Coronary artery (tissue), 2 donors: ENCODE measurements around the gene SLC25A17.
"Not testable (repeated sequence)": the region's sequence is repeated elsewhere in the genome, so short reads cannot be mapped to it uniquely, and the experiment has no call there.

Experiments
- DNase-seq: peaks from one replicate; pipeline ENCODE4 v3.0.0-alpha.2; 2017; ENCODE audit warnings: low spot score
- H3K27ac ChIP-seq, 2 donors: fragments of 200-600 bp; sonication (generic); one replicate each; pipeline ENCODE4 v1.5.1; 2016 to 2019
- H3K4me3 ChIP-seq: fragments of 200-600 bp; sonication (generic); 2 replicates; pipeline ENCODE4 v1.5.1; 2016; ENCODE audit warnings: mild to moderate bottlenecking, moderate library complexity
- TF ChIP-seq, protein P1 (sequence below): fragments of 200-600 bp; sonication (generic); IDR thresholded peaks from one replicate; pipeline ENCODE4 v1.5.1; 2019; ENCODE audit warnings: antibody characterized with exemption

Gene SLC25A17

DNA sequence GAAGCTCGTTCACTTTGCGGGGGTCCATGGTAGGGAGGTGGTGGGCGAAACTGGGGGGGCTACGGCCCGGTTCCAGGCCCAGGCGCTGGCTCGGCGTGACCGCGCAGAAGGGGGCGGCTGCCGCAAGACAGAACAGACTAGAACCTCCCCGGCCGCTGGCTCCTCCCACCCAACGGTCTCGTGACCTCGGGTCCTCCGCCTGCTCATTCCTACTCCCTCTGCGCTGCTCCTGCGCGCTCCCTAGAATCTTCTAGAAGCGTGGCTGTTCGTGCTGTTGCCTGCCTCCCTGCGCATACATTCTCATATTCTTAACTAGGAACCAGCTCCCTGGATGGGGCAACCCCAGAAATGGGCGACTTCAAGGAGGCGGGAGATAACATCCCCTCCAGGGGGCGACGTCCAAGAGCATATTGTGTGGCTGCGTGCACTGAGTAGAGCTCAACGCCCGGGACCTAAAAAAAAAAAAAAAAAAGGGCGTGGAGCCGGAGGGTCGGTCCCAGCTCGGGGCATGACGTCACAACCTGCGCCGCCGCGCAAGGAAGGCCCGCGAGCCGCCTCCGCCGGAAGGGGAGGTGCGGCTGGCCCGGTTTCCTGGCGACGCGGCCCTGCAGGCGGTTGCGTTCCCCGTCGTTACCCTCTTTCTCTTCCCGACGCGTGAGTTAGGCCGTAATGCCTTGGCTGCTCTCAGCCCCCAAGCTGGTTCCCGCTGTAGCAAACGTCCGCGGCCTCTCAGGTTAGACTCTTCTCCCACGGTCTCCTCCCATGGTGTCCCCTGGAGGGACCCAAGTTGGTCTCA is 37.6 kb upstream of the SLC25A17 start, which contains the start of the genes ST13 and XPNPEP3:
TSS of gene ST13 (minus strand) at position 127 of the 796 bp plus-strand sequence. CDS start at position 28, 99 bp downstream.
TSS of gene XPNPEP3 (plus strand) at position 636 of the 796 bp plus-strand sequence. CDS start at position 670, 34 bp downstream.
- peak; percentile 98 for DNase-seq
- peak within 1 kb of the TSS; percentile 91 to 92 for H3K27ac ChIP-seq
- H3K4me3 ChIP-seq, result peak within 1 kb of the TSS; percentile 81
- TF ChIP-seq, protein P1, sequence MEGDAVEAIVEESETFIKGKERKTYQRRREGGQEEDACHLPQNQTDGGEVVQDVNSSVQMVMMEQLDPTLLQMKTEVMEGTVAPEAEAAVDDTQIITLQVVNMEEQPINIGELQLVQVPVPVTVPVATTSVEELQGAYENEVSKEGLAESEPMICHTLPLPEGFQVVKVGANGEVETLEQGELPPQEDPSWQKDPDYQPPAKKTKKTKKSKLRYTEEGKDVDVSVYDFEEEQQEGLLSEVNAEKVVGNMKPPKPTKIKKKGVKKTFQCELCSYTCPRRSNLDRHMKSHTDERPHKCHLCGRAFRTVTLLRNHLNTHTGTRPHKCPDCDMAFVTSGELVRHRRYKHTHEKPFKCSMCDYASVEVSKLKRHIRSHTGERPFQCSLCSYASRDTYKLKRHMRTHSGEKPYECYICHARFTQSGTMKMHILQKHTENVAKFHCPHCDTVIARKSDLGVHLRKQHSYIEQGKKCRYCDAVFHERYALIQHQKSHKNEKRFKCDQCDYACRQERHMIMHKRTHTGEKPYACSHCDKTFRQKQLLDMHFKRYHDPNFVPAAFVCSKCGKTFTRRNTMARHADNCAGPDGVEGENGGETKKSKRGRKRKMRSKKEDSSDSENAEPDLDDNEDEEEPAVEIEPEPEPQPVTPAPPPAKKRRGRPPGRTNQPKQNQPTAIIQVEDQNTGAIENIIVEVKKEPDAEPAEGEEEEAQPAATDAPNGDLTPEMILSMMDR, result no peak

DNA sequence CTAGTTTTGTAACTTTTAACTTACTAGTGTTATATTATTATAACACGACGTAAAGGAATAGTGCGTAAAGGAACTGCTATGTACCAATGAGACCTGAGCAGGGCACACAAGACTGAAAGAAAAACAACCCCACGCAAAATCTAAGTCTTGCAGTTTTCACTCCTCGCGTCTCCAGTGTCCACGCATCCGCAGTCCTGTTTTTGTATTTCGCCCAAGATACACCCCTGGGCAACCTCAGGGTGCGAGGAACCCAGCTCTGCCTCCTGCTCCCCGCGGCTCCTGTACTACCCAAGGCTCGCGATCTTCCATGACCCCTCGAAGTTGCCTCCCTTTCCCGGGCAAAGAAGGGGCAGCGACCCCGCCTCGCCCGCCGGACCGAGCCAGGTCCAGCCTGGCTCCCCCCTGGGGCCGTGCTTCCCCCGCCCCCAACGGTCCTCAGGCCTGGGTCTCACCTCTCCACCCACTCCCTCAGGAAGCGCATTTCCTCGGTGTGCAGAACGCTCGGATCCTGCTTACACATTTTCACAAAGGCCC is 36.9 kb upstream of the SLC25A17 start:
- peak overlapping the region; percentile 81 for H3K4me3 ChIP-seq
- TF ChIP-seq, protein P1, result no peak
- peak; percentile 77 for DNase-seq
- peak overlapping the region; percentile 91 to 92 for H3K27ac ChIP-seq

DNA sequence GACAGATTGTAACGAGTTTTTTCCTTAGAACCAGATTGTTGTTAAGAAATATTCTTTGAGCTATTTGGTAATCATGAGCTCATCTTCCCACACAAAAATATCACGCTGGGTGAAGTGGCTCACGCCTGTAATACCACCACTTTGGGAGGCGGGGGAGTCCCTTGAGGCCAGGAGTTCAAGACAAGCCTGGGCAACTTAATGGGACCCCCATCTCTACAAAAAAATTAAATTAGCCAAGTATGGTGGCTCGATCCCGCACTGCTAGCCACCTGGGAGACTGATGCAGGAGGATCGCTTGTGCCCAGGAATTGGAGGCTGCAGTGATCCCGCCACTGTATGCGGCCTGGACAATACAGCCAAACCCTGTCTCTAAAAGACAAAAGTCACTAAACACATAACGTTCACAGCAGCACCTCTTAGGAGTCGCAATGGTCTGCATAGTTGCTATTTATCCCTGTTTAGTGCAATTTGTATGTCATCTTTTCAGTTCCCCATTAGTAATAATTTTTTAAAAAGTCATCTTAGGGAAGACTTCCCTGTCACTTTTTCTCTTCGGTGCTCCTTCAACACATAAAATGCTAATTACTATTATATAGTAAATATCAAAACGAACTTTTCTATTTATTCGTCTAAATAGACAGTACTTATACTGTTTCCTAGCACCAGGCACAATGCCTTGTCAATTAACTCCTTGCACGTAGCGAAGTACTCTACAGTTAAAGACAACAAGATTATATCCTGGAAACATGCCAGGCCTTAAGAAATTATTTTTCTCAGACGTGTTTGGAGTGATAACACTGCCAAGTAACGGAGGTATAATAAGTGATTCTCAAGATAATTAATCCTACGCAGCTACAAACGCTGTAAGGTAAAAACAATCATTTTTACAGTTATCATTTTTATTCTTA is 36.2 kb upstream of the SLC25A17 start:
- Histone ChIP-seq H3K27ac (peak overlapping the region; percentile 91 to 92), H3K4me3 (peak overlapping the region; percentile 81)
- TF ChIP-seq, protein P1, result no peak
- no peak for DNase-seq

DNA sequence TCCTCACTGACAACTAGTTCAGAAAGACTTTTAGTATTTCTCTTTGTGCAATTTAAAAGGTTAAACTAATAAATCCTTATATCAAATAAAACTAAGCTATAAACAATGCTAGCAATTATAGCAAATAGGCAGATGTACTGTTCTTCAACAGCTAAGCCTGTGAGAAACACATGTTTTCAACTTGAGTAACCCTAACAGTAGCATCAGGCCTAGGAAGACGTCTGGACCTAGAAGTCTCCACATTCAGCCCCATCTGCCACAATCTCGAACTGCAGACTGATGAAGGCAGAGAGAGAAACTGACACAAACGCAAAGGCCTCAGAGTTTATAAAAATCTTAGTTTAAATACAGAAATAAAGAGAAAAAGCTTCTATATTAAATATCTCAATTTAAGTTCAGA is 34.8 kb upstream of the SLC25A17 start:
- no peak overlapping the region for H3K27ac ChIP-seq
- no peak for DNase-seq
- TF ChIP-seq, protein P1, result no peak
- H3K4me3 ChIP-seq, result no peak overlapping the region

DNA sequence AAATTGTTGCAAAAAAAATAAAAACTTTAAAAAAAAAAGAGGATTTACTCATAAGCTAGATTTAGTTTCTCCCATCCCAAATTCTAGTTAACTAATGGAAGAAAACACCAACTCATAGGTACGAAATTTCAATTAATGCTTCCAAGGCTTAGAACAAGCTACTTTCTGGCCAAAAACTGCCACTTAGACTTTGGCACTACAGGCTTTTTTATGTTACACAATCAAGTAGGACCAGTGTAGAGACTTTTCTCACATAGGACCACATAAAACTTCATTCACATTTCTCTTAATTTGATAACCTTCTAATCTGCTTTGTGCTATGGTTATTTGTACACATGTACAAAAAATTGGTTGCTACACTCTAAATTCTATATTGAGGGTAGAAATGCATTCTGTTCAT is 34.2 kb upstream of the SLC25A17 start:
- TF ChIP-seq, protein P1, result no peak
- no peak for DNase-seq
- Histone ChIP-seq H3K4me3 (no peak overlapping the region), H3K27ac (no peak overlapping the region)

DNA sequence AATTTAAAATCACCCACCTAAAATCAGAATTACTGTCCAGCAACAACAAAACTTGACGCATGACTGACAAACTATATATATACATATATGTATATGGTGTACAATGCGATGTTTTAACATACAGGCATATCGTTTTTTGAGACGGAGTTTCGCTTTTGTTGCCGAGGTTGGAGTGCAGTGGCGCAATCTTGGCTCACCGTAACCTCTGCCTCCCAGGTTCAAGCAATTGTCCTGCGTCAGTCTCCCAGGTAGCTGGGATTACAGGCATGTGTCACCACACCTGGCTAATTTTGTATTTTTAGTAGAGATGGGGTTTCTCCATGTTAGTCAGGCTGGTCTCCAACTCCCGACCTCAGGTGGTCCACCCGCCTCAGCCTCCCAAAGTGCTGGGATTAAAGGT is 26.7 kb upstream of the SLC25A17 start:
- not testable (repeated sequence) for DNase-seq, H3K4me3 ChIP-seq, H3K27ac ChIP-seq

DNA sequence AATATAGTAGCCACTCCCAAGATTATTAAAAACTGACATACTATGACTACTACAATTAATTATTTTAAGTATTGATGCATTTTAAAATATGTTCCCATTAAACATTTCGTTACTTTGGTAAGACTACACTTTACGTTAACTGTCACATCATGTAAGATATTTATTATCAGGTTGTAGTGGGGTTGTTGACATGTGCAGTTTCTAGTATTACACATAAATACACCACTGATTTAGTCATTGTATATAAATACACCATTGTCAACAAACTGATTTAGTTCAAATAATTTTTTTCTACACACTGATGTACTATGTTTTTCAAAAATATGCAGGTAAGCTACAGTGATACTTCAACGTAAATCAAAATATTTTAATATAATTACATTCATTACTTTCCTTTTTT is 25.8 kb upstream of the SLC25A17 start:
- no peak for DNase-seq
- H3K27ac ChIP-seq, result no peak overlapping the region
- no peak overlapping the region for H3K4me3 ChIP-seq
- TF ChIP-seq, protein P1, result no peak
